HCT116 (cell line): ENCODE results near the gene CNPY2. TPM values are rescaled to one million over a fixed set of nuclear protein-coding genes. Genes with fewer than 3 reads are reported as not detected.

ENCODE experiments used
- ATAC-seq: fragments of 200-7000 bp; cut with Tn5 transposase; 2 replicates; pipeline ENCODE4 v1.9.1; 2020; ENCODE audit warnings: mild to moderate bottlenecking, moderate library complexity
- BruUV-seq: library from RNA; stranded (reverse); fragments of 400-500 nt; replicated peaks from 2 replicates; lab custom pipeline; 2021; lab: Mats Ljungman, UMichigan
- CTCF ChIA-PET: fragments of 300-600 bp; sonication (Branson Sonifier 250); formaldehyde crosslinking; loops from one replicate; lab custom pipeline; 2021; ENCODE audit warnings: antibody characterized with exemption; lab: Charles Lee
- POLR2A ChIA-PET: fragments of 300-600, 350-600 bp; sonication (Branson Sonifier 250); formaldehyde crosslinking; loops from one replicate; lab custom pipeline; 2021; ENCODE audit warnings: antibody characterized with exemption; lab: Charles Lee
- RAD21 ChIA-PET, 2 experiments: fragments of 300-600 bp; sonication (Branson Sonifier 250); formaldehyde crosslinking; loops; one replicate each; lab custom pipeline; 2023; ENCODE audit warnings: low total read pairs in 2 of 2; ENCODE audit not compliant: uncharacterized antibody in 2 of 2, unreplicated experiment in 2 of 2, low non-redundant PET in 1 of 2; lab: Charles Lee
- DNase-seq: peaks from one replicate; pipeline ENCODE4 v3.0.0-alpha.2; 2010; ENCODE audit warnings: low read depth, low spot score
- H2AFZ ChIP-seq: fragments of 200-600 bp; shearing (Covaris generic), sonication (generic); 2 replicates; pipeline ENCODE4 v1.6.1; 2017; ENCODE audit warnings: low read depth, mixed run types, mixed read lengths, antibody characterized with exemption, low read length; ENCODE audit not compliant: poor library complexity, severe bottlenecking
- H3K27ac ChIP-seq: 2 replicates; pipeline ENCODE4 v1.5.1; 2012; ENCODE audit warnings: low read depth, low read length
- H3K27me3 ChIP-seq: fragments of 200-600 bp; sonication (generic); 2 replicates; pipeline ENCODE4 v1.6.1; 2016; ENCODE audit warnings: mixed run types, low read length, mixed read lengths; ENCODE audit not compliant: insufficient read depth
- H3K36me3 ChIP-seq, 2 experiments: fragments of 200-500 bp in 1 of 2; fragments of 200-600 bp in 1 of 2; sonication (Bioruptor generic) in 1 of 2; sonication (generic) in 1 of 2; 2 replicates each; pipeline versions ENCODE4 v1.5.1 to v1.6.1; 2014 to 2016; ENCODE audit warnings: low read length in 2 of 2, inconsistent platforms in 1 of 2, mixed read lengths in 1 of 2, mixed run types in 1 of 2; ENCODE audit not compliant: insufficient read depth in 2 of 2, control insufficient read depth in 1 of 2
- H3K4me1 ChIP-seq, 2 experiments: fragments of 200-600 bp in 1 of 2; sonication (generic) in 1 of 2; 2 replicates each; pipeline versions ENCODE4 v1.5.1 to v1.6.1; 2012 to 2017; ENCODE audit warnings: low read length in 2 of 2, inconsistent platforms in 1 of 2, mild to moderate bottlenecking in 1 of 2, mixed read lengths in 1 of 2, mixed run types in 1 of 2, moderate library complexity in 1 of 2; ENCODE audit not compliant: insufficient read depth in 2 of 2, control insufficient read depth in 1 of 2
- H3K4me2 ChIP-seq: fragments of 200-600 bp; sonication (generic); 2 replicates; pipeline ENCODE4 v1.6.1; 2017; ENCODE audit warnings: mixed run types, low read length, mixed read lengths
- H3K4me3 ChIP-seq, 2 experiments: fragments of 200-600 bp in 1 of 2; sonication (generic) in 1 of 2; replicated peaks in 1 of 2; 2 replicates each; pipeline ENCODE4 v1.5.1; 2011 to 2016; ENCODE audit warnings: low read length in 2 of 2, control low read depth in 1 of 2, low read depth in 1 of 2, mild to moderate bottlenecking in 1 of 2, mixed read lengths in 1 of 2, mixed run types in 1 of 2
- H3K79me2 ChIP-seq: fragments of 200-600 bp; sonication (generic); 2 replicates; pipeline ENCODE4 v1.6.1; 2017; ENCODE audit warnings: mild to moderate bottlenecking, mixed run types, low read length, moderate library complexity, mixed read lengths; ENCODE audit not compliant: insufficient read depth
- H3K9ac ChIP-seq: fragments of 200-600 bp; sonication (generic); 2 replicates; pipeline ENCODE4 v1.6.1; 2016; ENCODE audit warnings: low read length, mixed read lengths
- H3K9me2 ChIP-seq: fragments of 200-600 bp; sonication (generic), shearing (Covaris generic); 2 replicates; pipeline ENCODE4 v1.6.1; 2017; ENCODE audit warnings: mixed run types, mild to moderate bottlenecking, moderate library complexity; ENCODE audit not compliant: insufficient read depth
- H3K9me3 ChIP-seq, 2 experiments: fragments of 200-500 bp in 1 of 2; fragments of 200-600 bp in 1 of 2; sonication (Bioruptor generic) in 1 of 2; sonication (generic) in 1 of 2; 2 replicates each; pipeline ENCODE4 v1.6.1; 2014 to 2017; ENCODE audit warnings: low read length in 2 of 2, mixed read lengths in 2 of 2, inconsistent platforms in 1 of 2, low read depth in 1 of 2, mild to moderate bottlenecking in 1 of 2, mixed run types in 1 of 2, moderate library complexity in 1 of 2; ENCODE audit not compliant: control insufficient read depth in 1 of 2, insufficient read depth in 1 of 2
- H4K20me1 ChIP-seq: fragments of 200-600 bp; sonication (generic), shearing (Covaris generic); 2 replicates; pipeline ENCODE4 v1.6.1; 2017; ENCODE audit warnings: mixed run types, mild to moderate bottlenecking, moderate library complexity; ENCODE audit not compliant: insufficient read depth
- CEBPB ChIP-seq: IDR thresholded peaks from 2 replicates; pipeline ENCODE4 v1.6.1; 2012; ENCODE audit warnings: low read depth
- CTCF ChIP-seq, 3 experiments: fragments of 200-600 bp in 1 of 3; sonication (generic) in 1 of 3; IDR thresholded peaks in 2 of 3; conservative IDR thresholded peaks in 1 of 3; 2 replicates each; pipeline ENCODE4 v1.5.1; 2012 to 2017; ENCODE audit warnings: low read depth in 2 of 3, low read length in 2 of 3, antibody characterized with exemption in 1 of 3, borderline replicate concordance in 1 of 3, control low read depth in 1 of 3, mild to moderate bottlenecking in 1 of 3, mixed read lengths in 1 of 3, mixed run types in 1 of 3, moderate library complexity in 1 of 3; ENCODE audit not compliant: insufficient read depth in 1 of 3
- SP1 ChIP-seq: IDR thresholded peaks from 2 replicates; pipeline ENCODE4 v1.6.1; 2012; ENCODE audit warnings: low read depth
- ZBTB33 ChIP-seq: IDR thresholded peaks from 2 replicates; pipeline ENCODE4 v1.6.1; 2011; ENCODE audit warnings: mild to moderate bottlenecking, low read length, moderate library complexity; ENCODE audit not compliant: insufficient replicate concordance; ENCODE audit errors: extremely low read depth
- ZFX ChIP-seq: fragments of 450-650 bp; IDR thresholded peaks from 2 replicates; pipeline ENCODE4 v1.6.1; 2017
- intact Hi-C: fragments of 100-400 bp; cut with micrococcal nuclease; formaldehyde crosslinking; loops from 2 replicates; pipeline ENCODE4 v1.10.0; 2022
- total RNA-seq: library from RNA; stranded (reverse); gene quantifications from one replicate; pipeline ENCODE4 v1.2.1, GENCODE V29; 2021; ENCODE audit not compliant: unreplicated experiment
- TF ChIP-seq, protein P1 (sequence below): IDR thresholded peaks from 2 replicates; pipeline ENCODE4 v1.6.1; 2012

The CNPY2 gene
- total RNA-seq, 1 experiment from 2014 or later = 109 TPM

GRCh38 chr12:56280849-56281248 is 34.9 kb downstream of the CNPY2 start:
- intact Hi-C loops = no loop called here
- H2AFZ ChIP-seq = no peak overlapping the region
- no peak overlapping the region for H3K4me2 ChIP-seq
- H3K36me3 ChIP-seq = peaks cover 41 to 51% of the 10 kb centered on the region in 2 experiments
- no peaks in the 10 kb centered on the region for H3K9me3 ChIP-seq
- BruUV-seq = no TSS peak
- no peak for TF ChIP-seq CTCF (IDR thresholded peaks at IDR 0.05 in 2 of 3, conservative IDR thresholded peaks at IDR 0.05 in 1 of 3; ENCODE audit: borderline replicate concordance in 1 of 3, insufficient read depth in 1 of 3, low read depth in 2 of 3, low read length in 2 of 3)
- no peak for ATAC-seq
- no peaks in the 10 kb centered on the region for H3K9me2 ChIP-seq
- ChIA-PET CTCF (no interaction called here), POLR2A (no interaction called here), RAD21 (no interaction called here)
- H3K4me1 ChIP-seq = no peaks in the 10 kb centered on the region
- H3K9ac ChIP-seq = no peak overlapping the region
- no peak overlapping the region for H3K4me3 ChIP-seq
- H3K27ac ChIP-seq = no peak overlapping the region
- no peaks in the 10 kb centered on the region for H4K20me1 ChIP-seq
- no peak for DNase-seq
- peaks cover 4% of the 10 kb centered on the region; the same call in 1 of the 2 replicates for H3K79me2 ChIP-seq
- no peaks in the 10 kb centered on the region for H3K27me3 ChIP-seq

DNA sequence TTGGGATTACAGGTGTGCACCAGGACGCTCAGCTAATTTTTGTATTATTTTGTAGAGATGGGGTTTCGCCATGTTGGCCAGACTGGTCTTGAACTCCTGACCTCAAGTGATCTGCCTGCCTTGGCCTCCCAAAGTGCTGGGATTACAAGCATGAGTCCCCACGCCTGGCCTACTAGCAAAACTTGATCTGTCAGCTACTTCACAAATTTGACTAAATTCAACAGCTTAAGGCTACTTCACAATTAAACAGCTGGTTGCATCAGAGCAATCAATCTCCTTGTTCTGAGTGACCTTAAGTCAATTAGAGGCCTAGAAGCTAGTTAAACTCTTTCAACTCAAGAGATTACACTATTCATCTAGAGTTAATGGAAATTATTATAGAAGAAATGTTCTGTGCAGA is 36.9 kb downstream of the CNPY2 start:
- intact Hi-C loops = no loop called here
- Histone ChIP-seq H3K4me1 (no peaks in the 10 kb centered on the region), H3K36me3 (peaks cover 53 to 59% of the 10 kb centered on the region in 2 experiments), H3K9me3 (no peaks in the 10 kb centered on the region), H3K27ac (no peak overlapping the region), H2AFZ (no peak overlapping the region), H3K9ac (no peak overlapping the region), H3K27me3 (no peaks in the 10 kb centered on the region), H3K4me3 (no peak overlapping the region), H3K4me2 (no peak overlapping the region), H4K20me1 (no peaks in the 10 kb centered on the region), H3K79me2 (no peaks in the 10 kb centered on the region; the same call in 1 of the 2 replicates), H3K9me2 (no peaks in the 10 kb centered on the region)
- RAD21 ChIA-PET = no interaction called here
- CTCF ChIA-PET = no interaction called here
- no TSS peak for BruUV-seq
- ATAC-seq (no peak), DNase-seq (no peak)
- TF ChIP-seq ZBTB33 (no peak), CEBPB (no peak), ZFX (no peak), SP1 (no peak)
- TF ChIP-seq, protein P1, sequence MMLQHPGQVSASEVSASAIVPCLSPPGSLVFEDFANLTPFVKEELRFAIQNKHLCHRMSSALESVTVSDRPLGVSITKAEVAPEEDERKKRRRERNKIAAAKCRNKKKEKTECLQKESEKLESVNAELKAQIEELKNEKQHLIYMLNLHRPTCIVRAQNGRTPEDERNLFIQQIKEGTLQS = no peak
- POLR2A ChIA-PET = no interaction called here
